ENCODE data around the gene GPRIN1. TPM values are rescaled to one million over a fixed set of nuclear protein-coding genes. Genes with fewer than 3 reads are reported as not detected.

The GPRIN1 gene
- total RNA-seq, 1 experiment from 2014 or later: 8.5 TPM

GRCh38 chr5:176611435-176611834 is 1.5 kb upstream of the GPRIN1 start:
- H3K27ac Mint-ChIP-seq: no peak overlapping the region
- peaks cover 21% of the 10 kb centered on the region for H3K4me1 Mint-ChIP-seq
- DNase-seq (ENCODE audit: low spot score) (peak; percentile 82), ATAC-seq (no peak)
- POLR2A ChIA-PET: no interaction called here
- no peaks in the 10 kb centered on the region for H3K9me3 Mint-ChIP-seq
- peaks cover 44% of the 10 kb centered on the region for H3K27me3 Mint-ChIP-seq (ENCODE audit: low read depth)
- CTCF ChIA-PET: interaction anchor here (0.6 to 1.6 kb wide), 3 partner anchors 9 to 38 kb away, joined by 3 to 6 read pairs (median 4); partner anchors contain the start of genes EIF4E1B and SNCB
- no peaks in the 10 kb centered on the region for H3K36me3 Mint-ChIP-seq
- no peak overlapping the region for H3K4me3 Mint-ChIP-seq
- TF ChIP-seq CREB1 (CRISPR knock-in tag; IDR thresholded peaks at IDR 0.05): no peak
- peak; percentile 77; the same call in 1 of the 2 replicates for TF ChIP-seq JUN (CRISPR knock-in tag; IDR thresholded peaks at IDR 0.05)
- no peak for TF ChIP-seq TP53 (CRISPR knock-in tag; IDR thresholded peaks at IDR 0.05)
- TF ChIP-seq, protein P1, sequence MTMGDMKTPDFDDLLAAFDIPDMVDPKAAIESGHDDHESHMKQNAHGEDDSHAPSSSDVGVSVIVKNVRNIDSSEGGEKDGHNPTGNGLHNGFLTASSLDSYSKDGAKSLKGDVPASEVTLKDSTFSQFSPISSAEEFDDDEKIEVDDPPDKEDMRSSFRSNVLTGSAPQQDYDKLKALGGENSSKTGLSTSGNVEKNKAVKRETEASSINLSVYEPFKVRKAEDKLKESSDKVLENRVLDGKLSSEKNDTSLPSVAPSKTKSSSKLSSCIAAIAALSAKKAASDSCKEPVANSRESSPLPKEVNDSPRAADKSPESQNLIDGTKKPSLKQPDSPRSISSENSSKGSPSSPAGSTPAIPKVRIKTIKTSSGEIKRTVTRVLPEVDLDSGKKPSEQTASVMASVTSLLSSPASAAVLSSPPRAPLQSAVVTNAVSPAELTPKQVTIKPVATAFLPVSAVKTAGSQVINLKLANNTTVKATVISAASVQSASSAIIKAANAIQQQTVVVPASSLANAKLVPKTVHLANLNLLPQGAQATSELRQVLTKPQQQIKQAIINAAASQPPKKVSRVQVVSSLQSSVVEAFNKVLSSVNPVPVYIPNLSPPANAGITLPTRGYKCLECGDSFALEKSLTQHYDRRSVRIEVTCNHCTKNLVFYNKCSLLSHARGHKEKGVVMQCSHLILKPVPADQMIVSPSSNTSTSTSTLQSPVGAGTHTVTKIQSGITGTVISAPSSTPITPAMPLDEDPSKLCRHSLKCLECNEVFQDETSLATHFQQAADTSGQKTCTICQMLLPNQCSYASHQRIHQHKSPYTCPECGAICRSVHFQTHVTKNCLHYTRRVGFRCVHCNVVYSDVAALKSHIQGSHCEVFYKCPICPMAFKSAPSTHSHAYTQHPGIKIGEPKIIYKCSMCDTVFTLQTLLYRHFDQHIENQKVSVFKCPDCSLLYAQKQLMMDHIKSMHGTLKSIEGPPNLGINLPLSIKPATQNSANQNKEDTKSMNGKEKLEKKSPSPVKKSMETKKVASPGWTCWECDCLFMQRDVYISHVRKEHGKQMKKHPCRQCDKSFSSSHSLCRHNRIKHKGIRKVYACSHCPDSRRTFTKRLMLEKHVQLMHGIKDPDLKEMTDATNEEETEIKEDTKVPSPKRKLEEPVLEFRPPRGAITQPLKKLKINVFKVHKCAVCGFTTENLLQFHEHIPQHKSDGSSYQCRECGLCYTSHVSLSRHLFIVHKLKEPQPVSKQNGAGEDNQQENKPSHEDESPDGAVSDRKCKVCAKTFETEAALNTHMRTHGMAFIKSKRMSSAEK (CRISPR knock-in tag; IDR thresholded peaks at IDR 0.05; ENCODE audit: borderline replicate concordance): no peak
- TF ChIP-seq FOXJ3 (CRISPR knock-in tag; IDR thresholded peaks at IDR 0.05; ENCODE audit: borderline replicate concordance): no peak
- no peak for TF ChIP-seq OVOL2 (CRISPR knock-in tag; IDR thresholded peaks at IDR 0.05; ENCODE audit: borderline replicate concordance)
- TF ChIP-seq IRF1 (CRISPR knock-in tag; IDR thresholded peaks at IDR 0.05): no peak
- TF ChIP-seq, protein P2, sequence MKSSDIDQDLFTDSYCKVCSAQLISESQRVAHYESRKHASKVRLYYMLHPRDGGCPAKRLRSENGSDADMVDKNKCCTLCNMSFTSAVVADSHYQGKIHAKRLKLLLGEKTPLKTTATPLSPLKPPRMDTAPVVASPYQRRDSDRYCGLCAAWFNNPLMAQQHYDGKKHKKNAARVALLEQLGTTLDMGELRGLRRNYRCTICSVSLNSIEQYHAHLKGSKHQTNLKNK (CRISPR knock-in tag; IDR thresholded peaks at IDR 0.05): no peak
- TF ChIP-seq TEAD1 (CRISPR knock-in tag; IDR thresholded peaks at IDR 0.05): peak; percentile 61; the same call in 1 of the 2 replicates
- TF ChIP-seq FOXP1 (CRISPR knock-in tag; IDR thresholded peaks at IDR 0.05; ENCODE audit: borderline replicate concordance): 0 out of 2 replicates have a peak, but pooled peaks have one; percentile 29
- no peak for TF ChIP-seq E2F1 (CRISPR knock-in tag; IDR thresholded peaks at IDR 0.05)
- no peak for TF ChIP-seq AFF4 (CRISPR knock-in tag; IDR thresholded peaks at IDR 0.05; ENCODE audit: borderline replicate concordance)
- no peak for TF ChIP-seq JAZF1 (CRISPR knock-in tag; IDR thresholded peaks at IDR 0.05)
- no peak for TF ChIP-seq ATF1 (CRISPR knock-in tag; IDR thresholded peaks at IDR 0.05)
- TF ChIP-seq ZNF425 (CRISPR knock-in tag; conservative IDR thresholded peaks at IDR 0.05): no peak
- no peak for TF ChIP-seq PRRX2 (CRISPR knock-in tag; IDR thresholded peaks at IDR 0.05)
- TF ChIP-seq ARID4B (CRISPR knock-in tag; IDR thresholded peaks at IDR 0.05; ENCODE audit: borderline replicate concordance): peak; percentile 52; the same call in 1 of the 2 replicates
- TF ChIP-seq NFE2L1 (CRISPR knock-in tag; IDR thresholded peaks at IDR 0.05): peak; percentile 80

Measured in WTC11 (cell line).